ES-I3 (cell line): ENCODE measurements around the gene CAMK2G.

Experiments used
- H3K36me3 ChIP-seq: 2 replicates; pipeline ENCODE4 v1.6.1; 2013; ENCODE audit warnings: mild to moderate bottlenecking, low read length, control low read depth, moderate library complexity; ENCODE audit not compliant: insufficient read depth
- H3K4me1 ChIP-seq: 2 replicates; pipeline ENCODE4 v1.6.1; 2013; ENCODE audit warnings: mild to moderate bottlenecking, control low read depth, low read length; ENCODE audit not compliant: insufficient read depth
- H3K9ac ChIP-seq: 2 replicates; pipeline ENCODE4 v1.6.1; 2013; ENCODE audit warnings: low read depth, mild to moderate bottlenecking, low read length, moderate library complexity
- H3K9me3 ChIP-seq: 2 replicates; pipeline ENCODE4 v1.6.1; 2013; ENCODE audit warnings: mild to moderate bottlenecking, low read length, moderate library complexity; ENCODE audit not compliant: control insufficient read depth, insufficient read depth

Gene CAMK2G

DNA sequence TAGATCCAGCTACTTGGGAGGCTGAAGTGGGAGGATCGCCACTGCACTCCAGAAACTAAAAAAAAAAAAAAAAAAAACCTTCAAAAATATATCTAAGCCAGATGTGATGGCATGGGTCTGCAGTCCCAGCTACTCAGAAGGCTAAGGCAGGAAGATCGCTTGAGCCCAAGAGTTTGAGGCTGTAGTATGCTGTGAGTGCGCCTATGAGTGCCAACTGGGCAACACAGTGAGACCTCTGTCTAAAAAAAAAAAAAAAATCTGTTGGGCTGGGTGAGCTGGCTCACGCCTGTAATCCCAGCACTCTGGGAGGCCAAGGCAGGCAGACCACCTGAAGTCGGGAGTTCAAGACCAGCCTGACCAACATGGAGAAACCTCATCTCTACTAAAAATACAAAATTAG, 95.3 kb downstream of the CAMK2G start:
- peaks cover 8% of the 10 kb centered on the region; the same call in 1 of the 2 replicates for H3K36me3 ChIP-seq
- H3K9ac ChIP-seq, result no peak overlapping the region
- no peaks in the 10 kb centered on the region for H3K4me1 ChIP-seq
- H3K9me3 ChIP-seq, result no peaks in the 10 kb centered on the region

DNA sequence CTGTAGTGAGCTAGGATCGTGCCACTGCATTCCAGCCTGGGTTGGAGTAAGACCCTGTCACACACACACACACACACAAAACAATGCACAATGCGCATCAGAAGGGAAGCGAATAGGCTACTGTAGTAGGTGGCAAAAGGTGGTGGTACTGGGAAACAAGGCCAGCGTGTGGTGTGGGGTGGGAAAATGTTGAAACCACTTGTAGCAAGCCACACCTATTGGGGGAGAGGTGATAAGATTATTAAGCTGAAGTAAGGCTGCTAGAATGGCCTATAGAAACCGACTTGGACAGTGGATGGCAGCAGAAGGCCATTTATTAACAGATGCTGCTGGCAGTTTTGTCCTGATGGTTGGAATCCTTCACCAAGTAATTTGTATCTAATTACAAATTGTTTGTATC, 99.7 kb downstream of the CAMK2G start:
- Histone ChIP-seq H3K9ac (no peak overlapping the region), H3K9me3 (no peaks in the 10 kb centered on the region), H3K4me1 (peaks cover 4% of the 10 kb centered on the region; the same call in 1 of the 2 replicates), H3K36me3 (peaks cover 6% of the 10 kb centered on the region)

DNA sequence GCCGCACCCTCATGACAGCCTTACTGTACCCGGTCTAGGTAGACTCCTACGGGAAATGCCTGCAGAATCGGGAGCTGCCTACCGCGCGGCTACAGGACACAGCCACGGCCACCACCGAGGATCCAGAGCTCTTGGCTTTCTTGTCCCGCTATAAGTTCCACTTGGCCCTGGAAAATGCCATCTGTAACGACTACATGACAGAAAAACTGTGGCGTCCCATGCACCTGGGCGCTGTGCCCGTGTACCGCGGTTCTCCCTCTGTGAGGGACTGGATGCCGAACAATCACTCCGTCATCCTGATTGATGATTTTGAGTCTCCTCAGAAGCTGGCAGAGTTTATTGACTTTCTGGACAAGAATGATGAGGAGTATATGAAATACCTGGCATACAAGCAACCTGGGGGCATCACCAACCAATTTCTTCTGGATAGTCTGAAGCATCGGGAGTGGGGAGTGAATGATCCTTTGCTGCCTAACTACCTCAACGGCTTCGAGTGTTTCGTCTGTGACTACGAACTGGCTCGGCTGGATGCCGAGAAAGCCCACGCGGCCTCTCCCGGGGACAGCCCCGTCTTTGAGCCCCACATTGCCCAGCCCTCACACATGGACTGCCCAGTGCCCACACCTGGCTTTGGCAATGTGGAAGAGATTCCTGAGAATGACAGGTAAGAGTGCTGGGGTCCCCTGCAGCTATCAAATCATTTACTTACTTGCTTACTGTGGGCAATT, 101.0 kb downstream of the CAMK2G start:
- H3K36me3 ChIP-seq, result peaks cover 6% of the 10 kb centered on the region
- no peaks in the 10 kb centered on the region for H3K9me3 ChIP-seq
- H3K9ac ChIP-seq, result peak overlapping the region; percentile 90
- peaks cover 4% of the 10 kb centered on the region; the same call in 1 of the 2 replicates for H3K4me1 ChIP-seq

DNA sequence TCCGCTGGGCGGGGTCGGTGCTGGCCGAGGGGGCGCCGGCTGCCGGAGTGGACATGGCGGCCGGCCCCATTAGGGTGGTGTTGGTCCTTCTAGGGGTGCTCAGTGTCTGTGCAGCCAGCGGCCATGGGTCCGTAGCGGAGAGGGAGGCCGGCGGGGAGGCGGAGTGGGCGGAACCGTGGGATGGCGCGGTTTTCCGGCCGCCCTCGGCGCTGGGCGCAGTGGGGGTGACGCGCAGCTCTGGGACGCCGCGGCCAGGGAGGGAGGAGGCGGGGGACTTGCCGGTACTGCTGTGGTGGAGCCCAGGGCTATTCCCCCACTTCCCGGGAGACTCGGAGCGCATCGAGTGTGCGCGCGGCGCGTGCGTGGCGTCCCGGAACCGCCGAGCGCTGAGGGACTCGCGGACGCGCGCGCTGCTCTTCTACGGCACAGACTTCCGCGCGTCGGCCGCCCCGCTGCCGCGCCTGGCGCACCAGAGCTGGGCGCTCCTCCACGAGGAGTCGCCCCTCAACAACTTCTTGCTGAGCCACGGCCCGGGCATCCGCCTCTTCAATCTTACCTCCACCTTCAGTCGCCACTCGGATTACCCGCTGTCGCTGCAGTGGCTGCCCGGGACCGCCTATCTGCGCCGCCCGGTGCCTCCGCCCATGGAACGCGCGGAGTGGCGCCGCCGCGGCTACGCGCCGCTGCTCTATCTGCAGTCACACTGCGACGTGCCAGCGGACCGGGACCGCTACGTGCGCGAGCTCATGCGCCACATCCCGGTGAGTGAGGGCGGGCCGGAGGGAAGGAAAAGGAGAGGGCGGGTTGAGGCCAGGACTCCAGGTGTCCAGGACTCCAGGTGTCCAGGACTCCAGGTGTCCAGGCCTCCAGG, 101.8 kb downstream of the CAMK2G start:
- H3K9me3 ChIP-seq, result no peaks in the 10 kb centered on the region
- H3K9ac ChIP-seq, result peak overlapping the region; percentile 90
- peaks cover 8% of the 10 kb centered on the region for H3K36me3 ChIP-seq
- peaks cover 4% of the 10 kb centered on the region; the same call in 1 of the 2 replicates for H3K4me1 ChIP-seq

DNA sequence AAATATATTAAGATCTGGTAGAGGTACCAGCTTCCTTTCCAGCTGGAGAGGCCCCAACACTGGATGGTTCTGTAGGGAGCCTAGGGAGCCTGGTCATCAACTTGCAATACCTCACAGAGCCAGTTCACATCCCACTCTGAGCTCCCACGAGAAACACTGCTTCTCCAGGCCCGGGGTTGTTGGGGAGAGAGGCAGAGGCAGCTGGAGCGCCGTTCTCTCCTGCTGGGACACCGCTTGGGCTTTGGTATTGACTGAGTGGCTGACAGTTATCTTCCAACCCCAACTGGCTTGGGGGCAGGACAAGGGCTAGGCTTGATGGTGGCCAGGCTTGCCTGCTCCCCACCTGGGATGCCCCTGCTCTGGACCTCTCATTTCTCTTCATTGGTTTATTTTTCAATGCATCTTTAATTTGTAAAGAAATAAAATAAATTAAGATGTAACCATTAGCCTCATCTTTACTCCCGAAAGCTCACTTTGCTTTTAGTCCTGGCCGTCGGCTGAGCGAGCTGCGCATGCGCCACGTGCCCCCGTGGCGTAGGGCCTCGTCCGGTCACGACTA, 102.6 kb downstream of the CAMK2G start:
- peak overlapping the region; percentile 90 for H3K9ac ChIP-seq
- H3K4me1 ChIP-seq, result peaks cover 4% of the 10 kb centered on the region; the same call in 1 of the 2 replicates
- peaks cover 11% of the 10 kb centered on the region for H3K36me3 ChIP-seq
- no peaks in the 10 kb centered on the region for H3K9me3 ChIP-seq

DNA sequence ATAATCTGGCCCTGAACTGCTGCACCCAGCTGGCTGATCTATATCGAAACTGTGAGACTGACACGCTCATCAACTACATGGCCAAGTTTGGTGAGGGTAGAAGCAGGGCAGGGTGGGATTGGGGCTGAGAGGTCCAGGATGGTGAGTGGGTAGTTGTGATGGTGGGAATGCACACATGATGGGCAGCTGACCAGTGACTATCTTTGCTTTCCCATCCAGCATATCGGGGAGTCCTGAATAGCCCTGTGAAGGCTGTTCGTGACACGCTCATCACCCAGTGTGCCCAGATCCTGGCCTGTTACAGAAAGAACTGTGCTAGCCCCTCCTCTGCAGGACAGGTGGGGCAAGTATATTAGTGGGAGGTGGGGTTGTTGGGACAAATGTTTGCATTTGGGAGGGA, 105.0 kb downstream of the CAMK2G start:
- H3K4me1 ChIP-seq, result peaks cover 4% of the 10 kb centered on the region; the same call in 1 of the 2 replicates
- no peaks in the 10 kb centered on the region for H3K9me3 ChIP-seq
- H3K9ac ChIP-seq, result no peak overlapping the region
- peaks cover 18% of the 10 kb centered on the region for H3K36me3 ChIP-seq

DNA sequence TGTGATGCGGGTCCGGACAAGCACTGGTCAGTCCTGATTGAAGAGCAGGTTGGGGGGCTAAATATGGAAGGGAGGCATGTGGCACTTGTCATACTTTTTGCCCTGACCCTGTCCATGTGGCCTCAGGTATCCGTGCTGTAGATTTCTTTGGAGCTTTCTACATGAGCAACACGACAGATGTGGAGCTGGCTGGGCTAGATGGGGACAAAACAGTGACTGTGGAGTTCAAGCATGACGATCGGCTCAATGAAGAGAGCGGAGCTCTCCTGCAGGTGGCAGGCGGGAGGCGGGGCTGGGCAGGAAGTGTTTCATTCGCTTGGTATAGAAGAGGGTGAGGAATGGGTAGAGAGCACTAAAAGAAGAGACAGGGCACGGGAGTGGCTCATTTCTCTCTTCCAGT, 105.5 kb downstream of the CAMK2G start:
- peaks cover 3% of the 10 kb centered on the region; the same call in 1 of the 2 replicates for H3K4me1 ChIP-seq
- H3K9ac ChIP-seq, result no peak overlapping the region
- peaks cover 19% of the 10 kb centered on the region for H3K36me3 ChIP-seq
- H3K9me3 ChIP-seq, result no peaks in the 10 kb centered on the region

DNA sequence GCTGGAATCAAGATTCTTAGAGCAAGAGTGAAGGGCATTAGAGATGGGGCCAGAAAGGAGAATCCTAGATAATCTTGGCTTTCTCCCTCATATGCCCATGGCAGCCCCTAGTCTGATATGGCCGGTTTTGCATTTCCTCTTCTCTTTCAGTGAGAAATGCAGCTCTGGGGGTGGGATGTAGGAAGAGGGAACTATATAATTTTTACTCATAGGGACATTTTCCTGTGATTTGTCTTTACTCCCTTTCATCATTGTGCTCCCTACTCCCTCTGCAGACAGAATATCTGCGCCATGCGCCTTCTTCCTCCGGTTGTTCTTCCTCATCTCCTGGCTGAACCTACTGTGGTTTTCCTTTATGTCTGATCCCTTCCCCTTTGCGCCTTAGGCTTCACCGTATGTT, 109.3 kb downstream of the CAMK2G start:
- Histone ChIP-seq H3K9ac (no peak overlapping the region), H3K4me1 (no peaks in the 10 kb centered on the region), H3K9me3 (no peaks in the 10 kb centered on the region), H3K36me3 (peaks cover 37% of the 10 kb centered on the region)

DNA sequence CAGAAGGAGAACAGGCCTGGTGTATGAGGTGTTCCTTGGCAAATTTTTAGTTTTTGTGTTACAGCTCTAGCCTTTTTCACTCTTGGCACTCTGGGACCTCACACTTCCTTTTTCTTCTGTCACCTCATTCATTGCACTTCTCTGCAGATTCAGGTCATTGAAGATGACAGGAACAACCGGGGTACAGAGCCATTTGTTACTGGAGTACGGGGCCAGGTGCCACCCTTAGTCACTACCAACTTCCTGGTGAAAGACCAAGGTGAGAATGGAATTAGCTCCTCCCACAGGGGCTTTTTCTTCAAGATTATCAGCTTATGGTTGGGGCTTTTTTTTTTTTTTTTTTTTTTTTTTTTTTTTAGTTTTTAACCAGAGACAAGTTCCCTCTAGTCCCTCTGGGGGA, 111.0 kb downstream of the CAMK2G start:
- H3K9me3 ChIP-seq, result no peaks in the 10 kb centered on the region
- no peak overlapping the region for H3K9ac ChIP-seq
- H3K36me3 ChIP-seq, result peaks cover 38% of the 10 kb centered on the region
- H3K4me1 ChIP-seq, result no peaks in the 10 kb centered on the region

DNA sequence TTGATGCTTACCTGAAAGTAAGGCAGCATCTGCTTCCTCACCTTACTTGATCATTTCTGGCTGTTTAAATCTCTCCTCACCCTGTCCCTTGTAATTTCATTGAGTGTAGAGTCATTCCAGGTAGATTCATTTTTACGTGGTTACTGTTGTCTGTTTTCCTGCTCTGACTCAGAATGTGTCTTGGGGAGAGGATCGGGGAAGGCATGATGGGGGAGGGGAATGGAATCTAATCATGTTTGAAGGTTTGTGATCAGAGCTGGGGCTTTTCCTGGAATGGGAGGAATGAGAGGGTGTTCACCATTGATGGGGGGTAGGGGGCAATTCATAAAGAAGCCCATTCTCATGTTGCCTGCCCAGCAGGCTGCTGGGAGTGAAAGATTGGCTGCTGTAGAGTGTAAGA, 111.4 kb downstream of the CAMK2G start:
- Histone ChIP-seq H3K9me3 (no peaks in the 10 kb centered on the region), H3K36me3 (peaks cover 38% of the 10 kb centered on the region), H3K9ac (no peak overlapping the region), H3K4me1 (no peaks in the 10 kb centered on the region)
